CD4-positive, alpha-beta T cell treated with Interferon alpha-2 for 1 hour (primary cell): ENCODE data around the gene ZNF197.
A peak's percentile ranks its signal among the peaks of the same experiment; 100 is the strongest.
"Not testable (repeated sequence)": the region's sequence is repeated elsewhere in the genome, so short reads cannot be mapped to it uniquely, and the experiment has no call there.

ENCODE experiments used
- DNase-seq, 2 donors: peaks; one replicate each; pipeline ENCODE4 v3.0.0-alpha.2; 2020 to 2022

Gene ZNF197

DNA sequence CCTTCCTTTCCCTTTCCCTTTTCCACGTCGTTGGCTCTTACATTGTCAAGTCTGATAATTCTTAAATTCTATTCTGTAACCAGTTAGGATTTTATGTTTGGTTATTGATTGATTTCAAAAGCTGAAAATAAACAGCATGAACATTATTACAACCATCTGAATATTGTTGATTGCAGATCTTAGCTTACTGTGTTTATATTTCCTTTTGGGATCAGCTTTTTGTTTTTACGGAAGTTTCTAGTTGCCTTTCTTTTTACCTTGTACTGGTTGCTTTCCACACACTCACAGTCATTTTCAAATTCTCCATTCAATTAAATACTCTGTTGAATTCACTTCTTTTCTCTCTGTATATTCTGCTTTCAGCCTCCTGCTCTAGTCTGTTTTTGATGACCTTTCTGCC, 40.3 kb downstream of the ZNF197 start:
- DNase-seq: no peak

DNA sequence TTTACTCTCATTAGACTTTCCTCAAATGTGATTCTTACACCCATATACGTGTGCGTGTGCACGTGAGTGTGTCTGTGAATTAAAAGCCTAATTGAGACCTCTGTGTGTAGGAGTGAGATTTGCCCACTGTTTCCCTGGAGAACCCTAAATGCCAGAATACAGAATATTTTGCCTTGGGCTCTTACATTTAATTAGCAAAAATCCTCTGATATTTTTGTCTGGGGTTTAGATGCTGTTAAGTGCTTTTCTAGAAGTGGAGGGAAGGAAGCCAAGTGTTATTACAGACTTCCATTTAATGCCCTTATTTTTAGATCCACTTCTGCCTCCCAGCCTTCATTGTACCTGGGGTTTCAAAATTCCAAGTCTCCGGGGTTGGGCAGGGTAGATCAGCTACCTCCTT, 41.5 kb downstream of the ZNF197 start:
- DNase-seq: no peak

DNA sequence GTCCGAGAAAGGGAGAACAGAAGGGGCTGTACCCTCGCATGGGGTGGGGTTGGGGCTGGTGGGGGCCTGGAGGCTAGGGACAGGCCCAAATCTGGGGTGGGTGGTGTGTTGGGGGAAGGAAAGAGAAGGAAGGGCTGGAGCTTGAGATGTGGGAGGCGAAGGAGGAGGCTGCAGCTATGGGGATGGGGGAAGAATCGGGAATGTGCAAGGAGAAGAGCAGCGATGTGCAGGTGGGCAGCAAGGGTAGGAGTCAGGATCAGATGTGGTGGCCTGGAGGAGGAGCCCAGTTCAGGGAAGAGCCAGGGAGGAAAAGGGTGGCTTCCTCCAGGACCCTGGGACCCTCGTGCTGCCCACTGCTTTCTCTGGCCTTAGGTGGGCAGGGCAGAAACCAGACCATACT, 44.9 kb downstream of the ZNF197 start:
- no peak for DNase-seq

DNA sequence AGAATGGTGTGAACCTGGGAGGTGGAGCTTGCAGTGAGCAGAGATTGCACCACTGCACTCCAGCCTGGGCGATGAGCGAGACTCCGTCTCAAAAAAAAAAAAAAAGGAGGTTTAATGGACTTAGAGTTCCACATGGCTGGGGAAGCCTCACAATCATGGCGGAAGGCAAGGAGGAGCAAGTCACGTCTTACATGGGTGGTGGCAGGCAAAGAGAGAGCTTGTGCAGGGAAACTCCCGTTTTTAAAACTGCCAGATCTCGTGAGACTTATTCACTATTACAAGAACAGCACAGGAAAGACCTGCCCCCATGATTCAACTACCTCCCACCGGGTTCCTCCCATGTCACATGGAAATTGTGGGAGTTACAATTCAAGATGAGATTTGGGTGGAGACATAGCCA, 48.6 kb downstream of the ZNF197 start:
- DNase-seq: not testable (repeated sequence)

DNA sequence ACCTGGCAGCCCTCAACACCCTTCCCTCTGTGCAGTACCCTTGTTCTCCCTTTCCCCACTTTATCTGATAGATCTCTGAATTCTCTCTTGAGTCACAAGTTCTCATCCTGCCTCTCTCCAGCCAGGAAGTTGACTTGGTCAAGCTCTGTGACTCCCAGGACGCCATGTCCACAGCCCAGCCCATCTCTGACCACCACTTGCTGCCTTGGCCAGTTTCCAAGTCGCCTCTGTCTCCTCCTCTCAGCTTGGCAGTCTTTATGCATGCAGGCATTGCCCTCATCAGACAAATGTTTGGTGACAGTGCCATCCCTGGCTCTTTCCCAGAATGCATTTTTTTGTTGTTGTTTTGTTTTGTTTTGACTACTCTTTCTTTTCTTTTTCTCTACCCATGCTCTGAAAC, 49.4 kb downstream of the ZNF197 start:
- no peak for DNase-seq

DNA sequence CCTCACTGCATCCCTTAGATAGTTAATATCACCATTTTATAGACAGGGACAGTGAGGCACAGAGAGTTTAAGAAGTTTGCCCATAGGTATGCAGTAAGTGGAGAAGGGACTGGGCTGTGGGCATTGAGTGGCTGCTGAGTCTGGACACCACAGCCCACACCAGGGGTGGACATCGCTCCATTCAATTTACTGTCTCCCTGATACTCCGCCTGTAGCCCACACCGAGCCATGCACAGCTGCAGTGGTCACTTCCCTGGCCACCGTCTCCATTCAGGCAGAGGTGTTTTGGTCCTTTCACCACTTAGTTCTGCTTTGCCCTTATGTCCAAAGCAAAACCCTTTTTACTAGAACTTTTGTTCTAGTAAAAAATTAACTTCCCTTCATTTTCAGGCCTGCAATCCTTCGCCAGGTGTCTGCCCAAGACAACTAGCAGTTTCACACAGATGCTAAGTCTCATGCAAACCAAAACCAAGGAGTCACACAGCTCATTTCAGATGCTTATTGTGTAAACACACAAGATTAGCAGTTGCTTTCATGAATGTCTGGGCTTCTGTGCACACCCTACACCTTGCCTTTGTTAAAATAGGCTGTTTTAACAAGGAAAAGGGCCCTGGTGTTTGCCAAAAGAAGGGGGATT, 53.8 kb downstream of the ZNF197 start:
- DNase-seq: no peak

DNA sequence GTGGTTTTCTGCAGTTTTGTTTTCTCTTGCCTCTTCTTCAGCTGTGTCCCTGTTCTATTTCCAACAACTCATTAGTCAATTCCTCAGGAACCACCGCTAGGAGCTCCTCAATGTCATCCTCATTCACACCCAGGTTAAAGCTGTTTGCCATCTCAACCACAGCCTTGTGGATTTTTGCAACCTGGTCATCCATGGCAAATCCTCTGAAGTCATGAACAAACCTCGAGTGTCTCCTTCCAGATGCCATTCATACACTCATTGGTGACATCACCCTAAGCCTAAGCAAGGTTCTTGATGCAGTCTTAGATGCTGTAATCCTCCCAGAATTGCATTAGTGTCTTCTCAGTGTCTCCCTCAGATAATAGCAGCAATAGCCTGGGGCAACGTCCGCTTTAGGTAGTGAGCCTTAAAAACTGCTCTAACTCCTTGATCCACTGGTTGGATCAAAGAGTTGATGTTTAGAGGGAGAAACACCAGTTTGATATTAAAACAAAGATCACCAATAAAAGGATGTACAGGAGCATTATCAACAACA, 56.2 kb downstream of the ZNF197 start:
- no peak for DNase-seq

DNA sequence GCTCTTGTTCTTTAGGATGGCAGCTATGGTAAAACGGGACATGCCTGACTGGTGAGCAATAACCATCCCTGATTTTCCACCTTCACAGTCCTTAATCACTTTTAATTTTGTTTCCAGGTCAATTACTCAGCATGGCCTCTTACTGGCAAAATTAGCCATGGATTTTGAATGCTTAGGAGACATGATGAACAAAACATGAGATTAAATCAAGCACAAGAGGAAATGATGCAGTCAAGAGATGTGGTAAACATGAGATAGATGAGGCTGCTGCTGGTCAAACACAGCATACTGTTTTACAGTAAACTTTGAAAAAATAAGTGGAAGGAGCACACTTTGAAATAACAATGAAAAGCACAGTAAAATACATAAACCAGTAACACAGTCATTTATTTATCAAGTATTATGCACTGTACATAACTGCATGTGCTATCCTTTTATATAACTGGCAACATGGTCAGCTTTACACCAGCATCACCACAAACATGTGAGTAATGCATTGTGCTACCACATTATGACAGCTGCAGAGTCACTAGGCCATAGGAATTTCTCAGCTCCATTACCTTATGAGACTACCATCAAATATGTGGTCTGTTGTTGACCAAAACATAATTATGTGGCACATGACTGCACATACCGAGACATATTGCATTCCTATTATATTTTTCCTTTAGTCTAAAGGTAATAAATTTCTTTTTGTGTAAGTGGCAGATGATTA, 57.5 kb downstream of the ZNF197 start:
- no peak for DNase-seq

DNA sequence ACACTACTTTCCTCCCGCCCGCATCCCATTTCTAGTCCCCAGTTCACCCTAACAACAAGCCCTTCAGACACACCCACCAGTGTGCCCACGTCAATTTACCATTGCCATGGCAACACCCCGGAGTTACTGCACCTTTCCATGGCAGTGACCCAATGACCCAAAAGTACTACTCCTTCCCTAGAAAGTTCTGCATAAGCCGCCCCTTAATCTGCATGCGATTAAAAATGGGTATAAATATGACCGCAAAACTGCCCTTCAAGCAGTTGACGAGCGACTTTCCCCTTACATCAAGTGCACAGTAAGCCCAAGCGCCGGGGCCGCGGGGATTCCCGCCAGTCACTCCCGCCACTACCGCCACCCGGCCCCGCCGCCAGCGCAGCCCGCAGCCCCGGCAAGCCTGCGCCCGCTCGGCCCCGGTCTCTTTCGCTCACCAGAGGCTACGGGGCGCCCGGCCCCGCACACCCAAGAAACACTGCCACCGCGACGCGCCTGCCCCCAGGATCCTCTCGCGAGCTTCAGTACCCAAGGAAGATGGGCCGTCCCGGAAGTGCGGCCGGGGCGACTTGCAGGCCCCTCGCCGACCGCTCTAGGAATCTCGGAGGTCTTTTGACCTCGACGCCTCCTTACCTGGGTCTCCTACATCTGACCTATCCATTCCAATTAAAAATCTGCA, 60.4 kb downstream of the ZNF197 start:
- DNase-seq: peak; percentile 56 to 64

DNA sequence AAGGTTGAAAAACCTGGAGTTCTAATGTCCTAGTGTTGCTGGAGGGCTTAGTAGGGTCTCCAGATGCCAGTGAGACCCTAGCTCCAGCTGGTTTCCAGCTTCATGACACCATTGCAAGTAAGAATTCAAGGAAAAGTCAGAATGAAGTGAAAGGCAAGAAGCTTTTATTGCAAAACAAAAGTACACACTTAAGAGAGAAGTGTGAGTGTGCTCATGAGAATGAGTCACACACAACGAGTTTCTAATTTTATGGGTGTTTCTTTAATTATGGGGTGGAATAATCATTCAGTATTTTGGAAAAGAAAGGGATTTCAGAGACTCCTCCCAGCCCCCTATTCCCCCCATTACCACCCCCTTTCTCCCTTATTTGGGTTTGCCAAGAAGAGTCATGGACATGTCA, 63.1 kb downstream of the ZNF197 start:
- no peak for DNase-seq
